ENCODE results near the gene UQCRQ. TPM values are rescaled to one million over a fixed set of nuclear protein-coding genes. Genes with fewer than 3 reads are reported as not detected.
A peak's percentile ranks its signal among the peaks of the same experiment; 100 is the strongest.

Gene UQCRQ
- total RNA-seq, 3 donors from 2014 or later (not counting 1 experiment from before 2014, with no cell fraction given): 114 to 116 (median 115) TPM

DNA sequence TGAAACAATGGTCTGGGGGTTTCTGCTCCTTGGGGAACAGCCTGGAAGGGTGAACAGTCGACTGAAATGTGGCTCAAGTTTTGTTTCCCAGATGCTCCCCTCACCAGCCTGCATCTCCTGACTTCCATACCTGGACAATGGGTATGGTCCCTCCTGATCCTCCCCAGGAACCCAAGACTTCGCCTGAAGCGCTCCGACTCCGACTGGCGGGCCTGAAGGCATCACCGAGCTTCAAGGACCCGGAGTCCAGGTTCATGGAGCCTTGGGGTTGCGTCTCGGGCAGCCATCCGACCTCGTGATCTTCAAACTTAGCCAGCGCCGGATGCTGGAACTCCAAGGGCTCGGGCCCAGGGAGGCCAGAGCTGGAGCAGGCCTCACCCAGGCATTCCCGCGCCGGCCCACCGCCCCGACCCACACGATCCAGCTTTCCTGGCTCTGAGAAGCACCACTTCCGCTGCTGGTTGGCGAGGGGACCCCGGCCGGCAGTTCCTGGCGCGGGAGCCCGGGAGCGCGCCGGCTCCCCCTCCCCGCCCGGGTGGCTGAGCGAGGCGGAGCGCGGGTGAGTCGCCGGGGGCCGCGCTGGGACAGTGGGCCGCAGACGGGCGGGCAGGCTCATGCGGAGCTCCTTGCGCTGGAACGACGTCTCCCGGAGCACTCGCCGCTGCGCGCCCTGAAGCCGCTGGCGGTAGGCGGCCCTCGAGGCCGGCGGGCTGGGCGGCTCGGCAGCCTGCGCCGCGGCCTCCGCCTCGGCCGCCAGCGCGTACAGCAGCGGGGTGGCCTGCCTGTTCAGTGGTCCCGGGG, 41.2 kb upstream of the UQCRQ start:
- Histone ChIP-seq H3K4me1 (ENCODE audit: control insufficient read depth, insufficient read depth, low read length) (peaks cover 16% of the 10 kb centered on the region), H3K27me3 (ENCODE audit: control insufficient read depth, insufficient read depth, low read length) (peaks cover 44% of the 10 kb centered on the region), H3K27ac (ENCODE audit: low read length) (no peak overlapping the region), H3K9me3 (ENCODE audit: control insufficient read depth, insufficient read depth, low read length) (no peaks in the 10 kb centered on the region), H3K36me3 (ENCODE audit: control insufficient read depth, insufficient read depth, low read length) (no peaks in the 10 kb centered on the region), H3K4me3 (ENCODE audit: low read length) (no peak overlapping the region)
- ATAC-seq (no peak), DNase-seq (peak in 1 of 2 donors; percentile 27)
- peaks cover 32 to 60% of the 10 kb centered on the region in 2 donors for H3K27me3 Mint-ChIP-seq (ENCODE audit: low read depth in 2 of 2)
- no peak for TF ChIP-seq CTCF (IDR thresholded peaks at IDR 0.05)
- peaks cover 8 to 13% of the 10 kb centered on the region in 2 donors for H3K4me1 Mint-ChIP-seq
- H3K9me3 Mint-ChIP-seq: no peaks in the 10 kb centered on the region
- WGBS (ENCODE audit: insufficient coverage): 23% methylated on average over 71 of the region's 71 CpGs
- intact Hi-C loops (cut with micrococcal nuclease): no loop called here
- H3K4me3 Mint-ChIP-seq: peak overlapping the region; percentile 25
- no peak overlapping the region for H3K27ac Mint-ChIP-seq
- no peaks in the 10 kb centered on the region for H3K36me3 Mint-ChIP-seq

DNA sequence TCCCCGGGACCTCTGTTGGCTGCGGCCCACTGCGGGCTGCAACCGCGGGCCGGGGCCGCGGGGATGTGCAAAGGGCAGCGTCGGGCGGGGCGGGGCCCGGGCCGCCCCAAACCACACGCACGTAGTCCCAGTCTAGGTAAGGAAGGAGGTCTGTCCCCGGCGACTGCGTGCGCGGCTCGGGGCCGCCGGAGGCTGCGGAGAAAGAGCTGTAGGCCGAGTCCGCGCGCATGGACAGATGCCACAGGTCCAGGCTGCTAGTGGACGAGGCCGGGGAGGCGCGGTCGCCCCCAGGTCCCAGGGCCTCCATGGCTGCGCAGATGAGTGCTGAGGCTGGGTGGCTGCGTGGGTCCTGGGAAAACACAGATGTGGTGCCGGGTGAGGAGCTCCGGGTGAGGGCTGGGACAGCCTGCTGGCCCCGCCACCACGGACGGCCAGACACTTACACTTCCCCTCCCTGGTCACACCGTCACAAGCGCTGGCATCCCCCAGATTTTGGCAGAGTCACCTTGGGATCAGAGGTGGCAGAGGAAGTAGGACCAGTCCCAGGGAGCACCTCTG, 40.5 kb upstream of the UQCRQ start:
- 14% methylated on average over 43 of the region's 43 CpGs for WGBS (ENCODE audit: insufficient coverage)
- peaks cover 37% of the 10 kb centered on the region for H3K27me3 ChIP-seq (ENCODE audit: control insufficient read depth, insufficient read depth, low read length)
- Mint-ChIP-seq H3K36me3 (no peaks in the 10 kb centered on the region), H3K27me3 (ENCODE audit: low read depth in 2 of 2) (peaks cover 29 to 60% of the 10 kb centered on the region in 2 donors), H3K9me3 (no peaks in the 10 kb centered on the region), H3K4me1 (peaks cover 6 to 13% of the 10 kb centered on the region in 2 donors), H3K4me3 (no peak overlapping the region), H3K27ac (no peak overlapping the region)
- intact Hi-C loops (cut with micrococcal nuclease): no loop called here
- H3K27ac ChIP-seq (ENCODE audit: low read length): no peak overlapping the region
- no peak for TF ChIP-seq CTCF (IDR thresholded peaks at IDR 0.05)
- peak in 1 of 2 donors; percentile 41 for DNase-seq
- H3K4me3 ChIP-seq (ENCODE audit: low read length): no peak overlapping the region
- H3K36me3 ChIP-seq (ENCODE audit: control insufficient read depth, insufficient read depth, low read length): no peaks in the 10 kb centered on the region
- ATAC-seq: no peak
- H3K4me1 ChIP-seq (ENCODE audit: control insufficient read depth, insufficient read depth, low read length): peaks cover 17% of the 10 kb centered on the region
- H3K9me3 ChIP-seq (ENCODE audit: control insufficient read depth, insufficient read depth, low read length): no peaks in the 10 kb centered on the region

DNA sequence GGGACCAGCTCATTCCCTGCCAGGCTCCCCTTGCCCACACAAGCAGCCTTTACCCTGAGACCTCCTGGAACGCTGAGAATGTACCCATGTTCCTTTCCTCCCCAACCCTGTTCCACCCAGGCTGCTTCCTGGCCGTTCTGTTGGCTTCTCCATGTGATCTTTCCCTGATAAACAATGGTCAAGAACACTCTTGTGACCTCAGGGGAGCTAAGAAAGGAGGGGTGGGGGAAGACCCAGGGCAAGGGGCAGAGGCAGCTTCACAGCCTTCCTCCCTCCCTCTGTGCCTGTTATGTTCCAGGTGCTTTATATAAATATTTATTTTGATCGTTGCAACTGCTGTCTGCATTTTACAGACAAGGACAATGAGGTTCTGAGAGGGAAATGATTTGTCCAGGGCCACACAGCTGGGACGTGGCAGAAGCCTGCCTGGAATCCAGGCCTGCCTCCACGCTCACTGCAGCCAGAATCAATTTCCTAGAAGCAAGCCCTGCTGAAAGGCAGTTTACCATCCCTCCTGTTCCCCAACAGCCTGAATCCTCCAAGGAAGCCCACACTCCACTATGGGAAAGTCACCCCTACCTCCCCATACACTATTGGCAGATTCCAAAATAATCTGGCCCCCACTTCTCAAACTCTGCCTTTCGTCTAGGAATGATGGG, 39.9 kb upstream of the UQCRQ start:
- no peak for TF ChIP-seq CTCF (IDR thresholded peaks at IDR 0.05)
- no peaks in the 10 kb centered on the region for H3K9me3 ChIP-seq (ENCODE audit: control insufficient read depth, insufficient read depth, low read length)
- no peak overlapping the region for H3K4me3 ChIP-seq (ENCODE audit: low read length)
- ATAC-seq: no peak
- Mint-ChIP-seq H3K4me1 (peaks cover 6 to 19% of the 10 kb centered on the region in 2 donors), H3K27me3 (ENCODE audit: low read depth in 2 of 2) (peaks cover 35 to 63% of the 10 kb centered on the region in 2 donors), H3K9me3 (no peaks in the 10 kb centered on the region), H3K36me3 (no peaks in the 10 kb centered on the region), H3K27ac (no peak overlapping the region), H3K4me3 (no peak overlapping the region)
- H3K4me1 ChIP-seq (ENCODE audit: control insufficient read depth, insufficient read depth, low read length): peaks cover 18% of the 10 kb centered on the region
- no peak for DNase-seq
- no peaks in the 10 kb centered on the region for H3K36me3 ChIP-seq (ENCODE audit: control insufficient read depth, insufficient read depth, low read length)
- intact Hi-C loops (cut with micrococcal nuclease): no loop called here
- H3K27me3 ChIP-seq (ENCODE audit: control insufficient read depth, insufficient read depth, low read length): peaks cover 37% of the 10 kb centered on the region
- H3K27ac ChIP-seq (ENCODE audit: low read length): no peak overlapping the region
- WGBS (ENCODE audit: insufficient coverage): 86% methylated on average over 6 of the region's 6 CpGs
